AG10803 (cell line): ENCODE results near the gene PLK5.
A peak's percentile ranks its signal among the peaks of the same experiment; 100 is the strongest.

Experiments used
- DNase-seq: peaks from one replicate; pipeline ENCODE4 v3.0.0; 2010; ENCODE audit warnings: low read depth
- H3K4me3 ChIP-seq: 2 replicates; pipeline ENCODE4 v1.5.1; 2011; ENCODE audit warnings: mild to moderate bottlenecking, low read length, control low read depth
- CTCF ChIP-seq: conservative IDR thresholded peaks from 2 replicates; pipeline ENCODE4 v1.5.1; 2011; ENCODE audit warnings: mild to moderate bottlenecking, low read length, control low read depth, inconsistent platforms

PLK5 gene

GRCh38 chr19:1511318-1512317, 12.3 kb upstream of the PLK5 start:
- TF ChIP-seq CTCF = no peak
- DNase-seq = no peak
- no peak overlapping the region; the same call in 1 of the 2 replicates for H3K4me3 ChIP-seq

DNA sequence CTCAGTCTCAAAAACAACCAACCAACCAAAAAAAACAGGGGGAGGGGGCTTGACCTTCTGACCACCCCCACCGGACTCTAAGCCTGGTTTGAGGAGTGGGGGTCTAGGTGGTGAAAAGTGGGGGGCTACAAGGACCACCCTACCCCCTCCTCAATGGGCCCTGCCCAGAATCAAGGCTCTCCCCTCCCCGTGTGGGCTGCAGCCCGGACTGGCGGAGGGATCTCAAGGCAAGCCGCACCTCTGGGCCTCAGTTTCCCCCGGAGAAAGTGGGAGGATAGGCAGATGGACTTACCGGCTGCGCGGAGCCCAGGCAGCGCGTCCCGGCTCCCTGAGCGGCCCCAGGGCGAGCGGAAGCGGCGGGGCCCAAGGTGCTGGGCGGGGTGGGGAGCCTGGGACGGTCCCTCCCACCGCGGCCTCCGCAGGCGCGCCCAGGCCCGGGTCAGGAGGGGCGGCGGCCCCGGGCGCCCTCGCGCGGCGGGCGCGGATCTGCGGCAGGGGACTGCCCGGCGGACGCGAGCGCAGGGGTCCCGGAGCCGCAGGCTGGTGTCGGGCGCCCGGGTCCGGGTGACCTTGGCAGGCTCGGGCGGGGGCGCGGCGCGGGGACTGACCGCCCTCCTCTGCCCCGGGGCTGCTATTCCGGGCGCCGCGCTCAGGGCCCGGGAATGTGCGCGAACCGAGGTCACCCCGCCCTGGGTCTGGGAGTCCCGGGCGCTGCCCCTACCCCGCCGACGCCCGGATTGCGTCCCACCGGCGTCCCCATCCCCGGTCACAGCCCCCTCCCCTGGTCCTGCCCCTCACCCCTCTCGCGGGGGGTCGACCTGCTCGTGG, 11.0 kb upstream of the PLK5 start, which contains the start of gene ADAMTSL5:
Gene ADAMTSL5 (minus strand): TSS at position 349 of the 828 bp plus-strand sequence. CDS start 2,076 bp downstream, outside the sequence.
- TF ChIP-seq CTCF = no peak
- peak within 1 kb of the TSS; percentile 89 for H3K4me3 ChIP-seq
- DNase-seq = peak; percentile 73

GRCh38 chr19:1513499-1514294, 10.2 kb upstream of the PLK5 start:
- H3K4me3 ChIP-seq = peak overlapping the region; percentile 89
- DNase-seq = peak; percentile 66
- peak; percentile 65 for TF ChIP-seq CTCF

GRCh38 chr19:1514295-1514661, 9.6 kb upstream of the PLK5 start:
- no peak for TF ChIP-seq CTCF
- DNase-seq = no peak
- H3K4me3 ChIP-seq = no peak overlapping the region

DNA sequence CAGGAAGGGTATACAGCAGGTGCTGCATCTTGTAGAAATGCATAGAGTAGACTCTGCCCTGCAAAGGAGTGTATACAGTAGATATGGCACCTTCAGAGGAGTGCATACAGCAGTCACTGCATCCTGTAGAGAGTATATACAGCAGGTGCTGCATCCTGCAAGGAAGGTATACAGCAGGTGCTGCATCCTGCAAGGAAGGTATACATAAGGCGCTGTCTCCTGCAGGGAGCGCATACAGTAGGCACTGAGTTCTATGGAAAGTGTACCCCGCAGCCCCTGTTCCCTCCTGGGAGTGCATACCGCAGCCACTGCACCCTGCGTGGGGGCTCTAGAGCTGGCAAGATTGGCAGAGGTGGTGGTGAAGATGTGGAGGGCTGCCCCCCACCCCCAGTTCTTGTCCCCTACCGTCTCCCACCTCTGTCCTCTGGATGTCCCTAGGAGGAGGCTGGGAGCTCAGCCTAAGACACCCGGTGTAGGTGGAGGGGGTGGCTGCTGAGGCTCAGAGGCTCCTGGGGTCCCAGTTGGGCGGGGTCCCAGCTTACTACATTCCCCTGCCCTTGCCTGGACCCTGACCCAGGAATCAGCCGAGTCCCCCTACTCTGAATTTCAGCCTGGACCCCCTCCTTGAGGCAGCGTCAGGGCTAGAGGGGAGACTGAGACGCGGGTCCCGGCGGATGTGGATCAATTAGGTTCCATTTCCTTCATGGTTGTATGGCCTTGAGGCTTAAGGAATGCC, 8.7 kb upstream of the PLK5 start:
- H3K4me3 ChIP-seq = no peak overlapping the region
- no peak for TF ChIP-seq CTCF
- no peak for DNase-seq

DNA sequence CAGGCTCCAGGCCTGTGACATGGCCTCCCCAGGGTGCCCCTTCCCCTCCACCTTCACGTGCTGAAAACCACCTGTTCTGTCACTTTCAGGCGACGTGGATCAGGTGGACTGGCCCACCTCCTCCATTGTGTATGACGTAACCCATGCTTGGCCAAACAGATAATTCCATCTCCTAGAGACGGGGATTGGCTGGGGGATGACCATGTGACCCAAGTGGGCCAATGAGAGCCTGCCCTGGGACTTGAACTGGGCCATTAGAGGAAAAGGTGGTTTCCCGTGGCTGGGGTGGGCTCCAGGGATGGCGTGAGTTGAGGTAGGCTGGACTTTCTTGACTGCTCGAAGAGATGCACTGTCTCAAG, 7.5 kb upstream of the PLK5 start:
- TF ChIP-seq CTCF = no peak
- DNase-seq = no peak
- H3K4me3 ChIP-seq = no peak overlapping the region
